CD4-positive, alpha-beta T cell (primary cell): Measurements from ENCODE around the gene ADPGK. TPM values are rescaled to one million over a fixed set of nuclear protein-coding genes. Genes with fewer than 3 reads are reported as not detected.

Source experiments
- ATAC-seq: fragments of 200-7000 bp; cut with Tn5 transposase; one replicate; pipeline ENCODE4 v1.10.0; 2022; ENCODE audit warnings: mild to moderate bottlenecking; ENCODE audit not compliant: poor library complexity
- CTCF ChIA-PET: fragments of 350-600 bp; sonication (Branson Sonifier 250); formaldehyde crosslinking; loops from one replicate; lab custom pipeline; 2021; ENCODE audit warnings: antibody characterized with exemption, inconsistent platforms; lab: Charles Lee
- POLR2A ChIA-PET: fragments of 350-600 bp; sonication (Branson Sonifier 250); formaldehyde crosslinking; loops from one replicate; lab custom pipeline; 2021; ENCODE audit warnings: antibody characterized with exemption, inconsistent platforms; lab: Charles Lee
- DNase-seq, 14 experiments: peaks; one replicate each; pipeline ENCODE4 v3.0.0-alpha.2; 2013 to 2020; ENCODE audit warnings: mixed read lengths in 2 of 14
- H3K27ac ChIP-seq, 2 donors: one replicate each; pipeline versions ENCODE4 v1.5.1 to v1.7.0; 2013; ENCODE audit warnings: low read length in 2 of 2, low read depth in 1 of 2, mild to moderate bottlenecking in 1 of 2
- H3K27me3 ChIP-seq, 2 experiments: 1 replicate in 1 of 2; 2 replicates in 1 of 2; pipeline versions ENCODE4 v1.6.1 to v1.7.0; 2013; ENCODE audit warnings: low read length in 2 of 2, control low read depth in 1 of 2, mild to moderate bottlenecking in 1 of 2, moderate library complexity in 1 of 2; ENCODE audit not compliant: insufficient read depth in 2 of 2, control insufficient read depth in 1 of 2
- H3K36me3 ChIP-seq: one replicate; pipeline ENCODE4 v1.6.1; 2013; ENCODE audit warnings: low read length, control low read depth; ENCODE audit not compliant: insufficient read depth
- H3K4me1 ChIP-seq: one replicate; pipeline ENCODE4 v1.6.1; 2013; ENCODE audit warnings: low read length, control low read depth; ENCODE audit not compliant: insufficient read depth
- H3K4me3 ChIP-seq: one replicate; pipeline ENCODE4 v1.5.1; 2013; ENCODE audit warnings: mild to moderate bottlenecking, low read length, moderate library complexity
- H3K9me3 ChIP-seq, 2 experiments: 1 replicate in 1 of 2; 2 replicates in 1 of 2; pipeline versions ENCODE4 v1.6.1 to v1.7.0; 2013; ENCODE audit warnings: low read length in 2 of 2, mild to moderate bottlenecking in 2 of 2, control low read depth in 1 of 2, moderate library complexity in 1 of 2; ENCODE audit not compliant: control insufficient read depth in 1 of 2, insufficient read depth in 1 of 2
- H3K27ac Mint-ChIP-seq: one replicate; pipeline ENCODE4 v1.8.0; 2020; ENCODE audit warnings: mixed read lengths
- H3K27me3 Mint-ChIP-seq: one replicate; pipeline ENCODE4 v1.8.0; 2021; ENCODE audit warnings: mixed read lengths
- H3K36me3 Mint-ChIP-seq: one replicate; pipeline ENCODE4 v1.8.0; 2021; ENCODE audit warnings: low read depth, mixed read lengths
- H3K4me1 Mint-ChIP-seq: one replicate; pipeline ENCODE4 v1.8.0; 2021; ENCODE audit warnings: low read depth, mixed read lengths
- H3K4me3 Mint-ChIP-seq: one replicate; pipeline ENCODE4 v1.8.0; 2020; ENCODE audit warnings: mild to moderate bottlenecking, mixed read lengths
- H3K9me3 Mint-ChIP-seq: one replicate; pipeline ENCODE4 v1.8.0; 2020; ENCODE audit warnings: mixed read lengths
- intact Hi-C, 2 experiments: fragments of 100-400 bp; cut with DNase I in 1 of 2; cut with micrococcal nuclease in 1 of 2; formaldehyde crosslinking; loops; one replicate each; pipeline versions ENCODE4 v1.15.1 to v1.9.0; 2023 to 2025; cut with DNase I, micrococcal nuclease
- total RNA-seq, 174 experiments: library from RNA in 2 of 174; stranded (reverse) in 2 of 174; gene quantifications; one replicate each; pipeline ENCODE4 v1.2.3 and lab custom pipeline; 2021 to 2026
- TF ChIP-seq, protein P1 (sequence below): fragments of 200-600 bp; IDR thresholded peaks from one replicate; pipeline ENCODE4 v1.8.0; 2022; ENCODE audit warnings: antibody characterized with exemption, mild to moderate bottlenecking

Gene ADPGK
- total RNA-seq, 2 experiments from 2014 or later: 88.8 to 92.5 TPM

DNA sequence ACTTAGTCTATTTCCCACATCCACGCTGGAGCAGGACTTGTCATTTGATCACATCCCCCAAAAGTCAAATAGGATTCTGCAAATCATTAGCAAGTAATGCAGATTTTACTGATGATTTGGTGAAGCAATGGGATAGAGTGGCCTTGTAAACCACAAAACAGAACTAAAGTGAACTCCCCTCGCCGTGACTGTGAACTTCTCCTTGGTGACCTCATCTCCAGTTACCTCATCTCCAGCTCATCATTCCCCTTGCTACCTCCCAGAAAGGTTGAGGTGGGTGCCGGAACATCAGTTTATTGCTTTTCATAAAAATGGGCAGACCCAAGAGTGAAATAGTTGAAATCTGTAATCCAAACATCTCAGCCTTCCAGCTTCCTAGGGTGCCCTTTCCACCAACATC, 36.7 kb upstream of the ADPGK start:
- no peak for ATAC-seq
- Histone ChIP-seq H3K27me3 (no peaks in the 10 kb centered on the region), H3K36me3 (no peaks in the 10 kb centered on the region), H3K9me3 (no peaks in the 10 kb centered on the region), H3K27ac (no peak overlapping the region), H3K4me1 (no peaks in the 10 kb centered on the region), H3K4me3 (no peak overlapping the region)
- POLR2A ChIA-PET: no interaction called here
- H3K36me3 Mint-ChIP-seq: no peaks in the 10 kb centered on the region
- peak in 1 of 14 experiments; percentile 10 for DNase-seq
- TF ChIP-seq, protein P1, sequence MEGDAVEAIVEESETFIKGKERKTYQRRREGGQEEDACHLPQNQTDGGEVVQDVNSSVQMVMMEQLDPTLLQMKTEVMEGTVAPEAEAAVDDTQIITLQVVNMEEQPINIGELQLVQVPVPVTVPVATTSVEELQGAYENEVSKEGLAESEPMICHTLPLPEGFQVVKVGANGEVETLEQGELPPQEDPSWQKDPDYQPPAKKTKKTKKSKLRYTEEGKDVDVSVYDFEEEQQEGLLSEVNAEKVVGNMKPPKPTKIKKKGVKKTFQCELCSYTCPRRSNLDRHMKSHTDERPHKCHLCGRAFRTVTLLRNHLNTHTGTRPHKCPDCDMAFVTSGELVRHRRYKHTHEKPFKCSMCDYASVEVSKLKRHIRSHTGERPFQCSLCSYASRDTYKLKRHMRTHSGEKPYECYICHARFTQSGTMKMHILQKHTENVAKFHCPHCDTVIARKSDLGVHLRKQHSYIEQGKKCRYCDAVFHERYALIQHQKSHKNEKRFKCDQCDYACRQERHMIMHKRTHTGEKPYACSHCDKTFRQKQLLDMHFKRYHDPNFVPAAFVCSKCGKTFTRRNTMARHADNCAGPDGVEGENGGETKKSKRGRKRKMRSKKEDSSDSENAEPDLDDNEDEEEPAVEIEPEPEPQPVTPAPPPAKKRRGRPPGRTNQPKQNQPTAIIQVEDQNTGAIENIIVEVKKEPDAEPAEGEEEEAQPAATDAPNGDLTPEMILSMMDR: no peak
- H3K27ac Mint-ChIP-seq: no peak overlapping the region
- H3K9me3 Mint-ChIP-seq: no peaks in the 10 kb centered on the region
- H3K4me3 Mint-ChIP-seq: no peak overlapping the region
- H3K4me1 Mint-ChIP-seq: no peaks in the 10 kb centered on the region
- CTCF ChIA-PET: interaction anchor here (0.5 kb wide), 1 partner anchor 15 kb away, joined by 4 read pairs; no protein-coding TSS in a partner anchor
- intact Hi-C loops: no loop called here
- peaks cover 19% of the 10 kb centered on the region for H3K27me3 Mint-ChIP-seq

DNA sequence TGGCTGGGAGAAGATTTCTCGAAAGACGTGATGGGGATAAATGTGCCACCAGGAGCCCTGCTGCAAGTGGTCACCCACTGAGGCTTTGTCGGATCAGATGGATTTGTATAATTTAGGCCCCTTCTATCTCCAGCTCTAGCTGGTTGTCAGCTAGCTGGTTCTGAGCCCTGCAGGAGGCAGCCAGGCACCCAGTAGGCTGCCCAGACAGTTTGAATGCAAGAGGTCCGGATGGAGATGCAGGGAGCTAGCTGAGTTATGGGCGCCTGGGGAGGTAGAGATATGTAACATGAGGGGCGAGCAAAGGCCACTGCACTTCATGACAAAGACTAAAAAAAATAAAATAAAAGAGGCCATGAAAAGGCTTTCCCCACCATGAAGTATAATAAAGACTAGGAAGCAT, 35.1 kb upstream of the ADPGK start:
- ChIA-PET POLR2A (no interaction called here), CTCF (no interaction called here)
- Histone ChIP-seq H3K9me3 (no peaks in the 10 kb centered on the region), H3K27ac (no peak overlapping the region), H3K4me3 (no peak overlapping the region), H3K36me3 (no peaks in the 10 kb centered on the region), H3K27me3 (no peaks in the 10 kb centered on the region), H3K4me1 (no peaks in the 10 kb centered on the region)
- Mint-ChIP-seq H3K4me3 (no peak overlapping the region), H3K9me3 (no peaks in the 10 kb centered on the region), H3K27ac (no peak overlapping the region), H3K27me3 (peaks cover 19% of the 10 kb centered on the region), H3K4me1 (no peaks in the 10 kb centered on the region), H3K36me3 (no peaks in the 10 kb centered on the region)
- ATAC-seq: no peak
- DNase-seq: no peak
- TF ChIP-seq, protein P1: no peak
- intact Hi-C loops: no loop called here

- Mint-ChIP-seq H3K27ac (no peak overlapping the region), H3K4me3 (no peak overlapping the region), H3K27me3 (peaks cover 7% of the 10 kb centered on the region), H3K36me3 (no peaks in the 10 kb centered on the region), H3K4me1 (peaks cover 5% of the 10 kb centered on the region), H3K9me3 (no peaks in the 10 kb centered on the region)
- DNase-seq (no peak), ATAC-seq (no peak)
- Histone ChIP-seq H3K27me3 (no peaks in the 10 kb centered on the region), H3K4me1 (peaks cover 12% of the 10 kb centered on the region), H3K9me3 (no peaks in the 10 kb centered on the region), H3K27ac (no peak overlapping the region), H3K4me3 (no peak overlapping the region), H3K36me3 (no peaks in the 10 kb centered on the region)
- ChIA-PET CTCF (no interaction called here), POLR2A (no interaction called here)
- TF ChIP-seq, protein P1: no peak
- intact Hi-C loops: no loop called here
Measured at GRCh38 chr15:72813345-72814004, 29.9 kb upstream of the ADPGK start.
